Esophagus squamous epithelium (tissue), 5 donors: ENCODE measurements around the gene ADAMTS1. TPM values are rescaled to one million over a fixed set of nuclear protein-coding genes. Genes with fewer than 3 reads are reported as not detected.

ENCODE experiments used
- DNase-seq: peaks from one replicate; lab custom pipeline; 2025; lab: John Stamatoyannopoulos, UW
- H3K27ac ChIP-seq, 4 donors: fragments of 200-600 bp; sonication (generic); one replicate each; pipeline ENCODE4 v1.5.1; 2016 to 2019; ENCODE audit warnings: mild to moderate bottlenecking in 1 of 4
- H3K27me3 ChIP-seq, 4 donors: fragments of 200-600 bp; sonication (generic); 1 replicate in 3 of 4; 2 replicates in 1 of 4; pipeline versions ENCODE4 v1.5.1 to v1.6.0; 2017 to 2021; ENCODE audit warnings: antibody characterized with exemption in 1 of 4
- H3K36me3 ChIP-seq, 3 donors: fragments of 200-600 bp; sonication (generic); one replicate each; pipeline ENCODE4 v1.5.1; 2016 to 2019
- H3K4me1 ChIP-seq, 3 donors: fragments of 200-600 bp; sonication (generic); one replicate each; pipeline ENCODE4 v1.5.1; 2017 to 2019
- H3K4me3 ChIP-seq, 4 donors: fragments of 200-600 bp; sonication (generic); 1 replicate in 3 of 4; 2 replicates in 1 of 4; pipeline ENCODE4 v1.5.1; 2016 to 2019; ENCODE audit warnings: mild to moderate bottlenecking in 2 of 4, moderate library complexity in 1 of 4
- H3K9me3 ChIP-seq, 3 donors: fragments of 200-600 bp; sonication (generic); one replicate each; pipeline ENCODE4 v1.5.1; 2016 to 2019
- POLR2A ChIP-seq, 4 donors: fragments of 450-650 bp; IDR thresholded peaks; one replicate each; pipeline ENCODE4 v1.6.1; 2017; ENCODE audit warnings: antibody characterized with exemption in 4 of 4, mild to moderate bottlenecking in 4 of 4, moderate library complexity in 3 of 4
- WGBS, 2 donors: methylation state at CpG; one replicate each; pipeline ENCODE4 v1.1.5; 2018; 5-methylcytosine and 5-hydroxymethylcytosine counted together
- intact Hi-C: fragments of 100-400 bp; cut with DNase I; formaldehyde crosslinking; loops from one replicate; pipeline ENCODE4 v1.15.0; 2022
- total RNA-seq, 4 donors: library from RNA; depleted of rRNA; stranded (reverse); fragments of >200 nt; gene quantifications; one replicate each; pipeline ENCODE4 v1.1.0, GENCODE V29; 2016
- TF ChIP-seq, protein P1 (sequence below), 6 experiments: fragments of 450-650 bp in 4 of 6; fragments of 200-600 bp in 2 of 6; sonication (generic) in 2 of 6; IDR thresholded peaks; one replicate each; pipeline ENCODE4 v1.5.1; 2016 to 2019; ENCODE audit warnings: antibody characterized with exemption in 6 of 6, mild to moderate bottlenecking in 4 of 6, moderate library complexity in 4 of 6
- donor health status: DM: yes; HTN: yes; CAD: no.

Gene ADAMTS1
- total RNA-seq, 4 donors from 2014 or later = 2.8 to 33.0 (median 19.3) TPM

DNA sequence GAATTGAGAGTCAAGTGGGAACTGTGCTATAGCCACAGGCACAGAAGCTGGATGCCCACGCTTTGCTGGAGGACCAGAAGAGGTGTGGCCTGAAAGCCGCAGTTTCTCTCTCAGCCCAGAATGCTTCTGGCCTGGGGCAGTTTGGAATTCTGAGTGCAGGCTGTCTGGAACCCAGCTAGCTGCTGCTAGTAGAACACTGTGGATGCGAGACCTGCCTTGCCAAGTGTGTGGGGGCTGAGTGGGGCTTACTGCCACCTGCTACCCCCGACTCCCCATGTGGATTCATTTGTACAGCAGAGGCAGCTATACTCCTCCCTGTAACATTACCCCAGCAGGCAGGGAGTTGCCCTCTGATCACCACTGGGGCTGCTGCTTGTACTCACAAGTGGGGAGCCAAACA lies 12.2 kb downstream of the ADAMTS1 start:
- H3K27ac ChIP-seq = no peak overlapping the region
- intact Hi-C loops = no loop called here

DNA sequence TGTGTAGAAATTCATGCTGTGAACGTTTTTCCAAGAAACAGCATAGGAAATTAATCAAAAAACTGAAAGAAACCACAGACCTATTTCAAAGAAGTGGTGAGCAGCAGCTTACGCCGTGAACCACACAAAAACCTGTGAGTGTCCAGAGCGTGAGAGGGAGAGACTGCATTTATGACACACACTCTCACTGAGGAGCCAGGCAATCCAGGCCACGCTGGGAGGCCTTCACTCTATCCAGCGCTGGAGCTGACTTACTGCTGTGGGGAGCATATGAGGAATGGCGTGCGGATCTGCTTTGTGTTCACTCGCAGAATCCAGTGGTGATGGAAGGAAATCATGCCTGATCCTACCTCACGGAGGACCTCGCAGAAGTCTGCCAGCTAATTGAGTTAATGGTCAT lies 12.7 kb downstream of the ADAMTS1 start:
- peaks cover 0 to 12% (median 3%) of the 10 kb centered on the region in 3 donors for H3K36me3 ChIP-seq
- 76 to 78% methylated on average over 6 to 11 of the region's 11 CpGs for WGBS, 2 donors
- TF ChIP-seq, protein P1, sequence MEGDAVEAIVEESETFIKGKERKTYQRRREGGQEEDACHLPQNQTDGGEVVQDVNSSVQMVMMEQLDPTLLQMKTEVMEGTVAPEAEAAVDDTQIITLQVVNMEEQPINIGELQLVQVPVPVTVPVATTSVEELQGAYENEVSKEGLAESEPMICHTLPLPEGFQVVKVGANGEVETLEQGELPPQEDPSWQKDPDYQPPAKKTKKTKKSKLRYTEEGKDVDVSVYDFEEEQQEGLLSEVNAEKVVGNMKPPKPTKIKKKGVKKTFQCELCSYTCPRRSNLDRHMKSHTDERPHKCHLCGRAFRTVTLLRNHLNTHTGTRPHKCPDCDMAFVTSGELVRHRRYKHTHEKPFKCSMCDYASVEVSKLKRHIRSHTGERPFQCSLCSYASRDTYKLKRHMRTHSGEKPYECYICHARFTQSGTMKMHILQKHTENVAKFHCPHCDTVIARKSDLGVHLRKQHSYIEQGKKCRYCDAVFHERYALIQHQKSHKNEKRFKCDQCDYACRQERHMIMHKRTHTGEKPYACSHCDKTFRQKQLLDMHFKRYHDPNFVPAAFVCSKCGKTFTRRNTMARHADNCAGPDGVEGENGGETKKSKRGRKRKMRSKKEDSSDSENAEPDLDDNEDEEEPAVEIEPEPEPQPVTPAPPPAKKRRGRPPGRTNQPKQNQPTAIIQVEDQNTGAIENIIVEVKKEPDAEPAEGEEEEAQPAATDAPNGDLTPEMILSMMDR (IDR thresholded peaks at IDR 0.05) = no peak
- TF ChIP-seq POLR2A (IDR thresholded peaks at IDR 0.05) = no peak
- no peak for DNase-seq
- H3K27ac ChIP-seq = no peak overlapping the region
- no peaks in the 10 kb centered on the region for H3K9me3 ChIP-seq
- no peak overlapping the region for H3K4me3 ChIP-seq
- H3K27me3 ChIP-seq = no peaks in the 10 kb centered on the region
- H3K4me1 ChIP-seq = peaks cover 0 to 5% (median under 1%) of the 10 kb centered on the region in 3 donors
- intact Hi-C loops = no loop called here

More for the DNA sequence above, 12.2 kb downstream of the ADAMTS1 start:
- peaks cover 0 to 7% (median 5%) of the 10 kb centered on the region in 3 donors for H3K4me1 ChIP-seq
- TF ChIP-seq, protein P1 (IDR thresholded peaks at IDR 0.05) = no peak
- TF ChIP-seq POLR2A (IDR thresholded peaks at IDR 0.05) = no peak
- H3K27me3 ChIP-seq = no peaks in the 10 kb centered on the region
- no peak for DNase-seq
- 65 to 67% methylated on average over 2 to 4 of the region's 4 CpGs for WGBS, 2 donors
- peaks cover 0 to 17% (median 7%) of the 10 kb centered on the region in 3 donors for H3K36me3 ChIP-seq
- no peak overlapping the region for H3K4me3 ChIP-seq
- H3K9me3 ChIP-seq = no peaks in the 10 kb centered on the region

DNA sequence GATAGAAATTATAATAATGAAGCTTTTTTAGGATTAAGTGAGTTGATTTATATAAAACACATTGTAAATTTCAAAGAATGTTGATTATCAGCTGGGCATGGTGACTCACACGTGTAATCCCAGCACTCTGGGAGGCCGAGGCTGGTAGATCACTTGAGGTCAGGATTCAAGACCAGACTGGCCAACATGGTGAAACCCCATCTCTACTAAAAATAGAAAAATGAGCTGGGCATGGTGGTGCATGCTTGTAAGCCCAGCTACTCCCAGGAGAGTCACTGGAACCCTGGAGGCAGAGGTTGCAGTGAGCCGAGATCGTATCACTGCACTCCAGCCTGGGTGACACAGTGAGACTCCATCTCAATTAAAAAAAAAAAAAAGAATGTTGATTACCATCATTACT lies 18.4 kb downstream of the ADAMTS1 start:
- WGBS, 2 donors = 34 to 64% methylated on average over 4 of the region's 4 CpGs
- Histone ChIP-seq H3K27ac (no peak overlapping the region), H3K36me3 (no peaks in the 10 kb centered on the region), H3K27me3 (no peaks in the 10 kb centered on the region), H3K4me3 (no peak overlapping the region), H3K9me3 (no peaks in the 10 kb centered on the region), H3K4me1 (peaks cover 0 to 4% (median 0%) of the 10 kb centered on the region in 3 donors)
- TF ChIP-seq POLR2A (IDR thresholded peaks at IDR 0.05) = no peak
- TF ChIP-seq, protein P1 (IDR thresholded peaks at IDR 0.05) = no peak
- intact Hi-C loops = no loop called here
- no peak for DNase-seq

DNA sequence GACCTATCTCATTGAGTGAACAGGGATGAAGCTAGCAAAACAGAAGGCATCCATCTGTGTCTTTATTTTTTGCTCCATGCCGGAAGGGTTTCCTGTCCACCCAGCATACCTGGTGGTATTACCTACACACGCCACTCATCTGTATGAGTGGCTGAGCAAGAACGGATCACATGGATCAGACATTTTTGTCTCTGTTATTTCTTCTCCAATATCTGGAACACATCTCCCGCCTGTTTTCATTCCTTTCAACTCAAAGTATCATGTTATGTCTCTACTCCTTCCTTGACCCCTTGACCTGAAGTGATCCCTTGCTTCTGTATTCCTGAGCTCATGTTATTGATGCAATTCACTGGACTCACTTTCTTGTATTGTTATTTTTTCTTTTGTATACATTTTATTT lies 24.7 kb downstream of the ADAMTS1 start:
- Histone ChIP-seq H3K36me3 (no peaks in the 10 kb centered on the region), H3K27me3 (no peaks in the 10 kb centered on the region), H3K9me3 (no peaks in the 10 kb centered on the region), H3K4me3 (no peak overlapping the region), H3K27ac (no peak overlapping the region), H3K4me1 (no peaks in the 10 kb centered on the region)
- TF ChIP-seq, protein P1 (IDR thresholded peaks at IDR 0.05) = no peak
- no peak for TF ChIP-seq POLR2A (IDR thresholded peaks at IDR 0.05)
- WGBS, 2 donors = 55% methylated on average over 4 of the region's 4 CpGs
- intact Hi-C loops = no loop called here
- no peak for DNase-seq

DNA sequence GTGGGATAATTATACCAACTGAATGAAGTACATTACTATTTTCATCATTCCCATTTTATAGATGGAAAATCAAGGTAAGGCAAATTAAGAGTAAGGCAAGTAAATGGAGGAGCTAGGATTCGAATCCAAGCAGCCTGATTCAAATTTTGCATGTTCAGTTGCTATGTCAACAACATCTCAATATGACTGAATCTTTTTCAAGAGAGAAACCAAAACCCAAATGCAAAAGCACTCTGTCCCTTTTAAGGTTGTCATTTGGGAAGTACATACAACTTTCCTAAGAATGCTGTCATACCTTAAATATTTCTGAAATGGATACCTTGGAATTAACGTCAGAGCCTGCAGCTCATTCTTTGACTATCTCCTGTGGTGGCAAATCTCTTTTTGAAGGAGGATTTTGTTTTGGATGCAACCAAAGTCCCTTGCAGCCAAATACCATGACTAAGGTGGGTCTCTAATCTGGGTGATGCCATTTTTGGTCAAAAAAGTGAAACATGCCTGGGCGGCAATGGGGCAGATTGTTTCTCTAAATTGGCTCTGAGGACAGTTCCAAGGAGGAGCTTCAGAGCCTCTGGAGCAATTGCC lies 25.4 kb downstream of the ADAMTS1 start:
- Histone ChIP-seq H3K36me3 (no peaks in the 10 kb centered on the region), H3K27me3 (no peaks in the 10 kb centered on the region), H3K9me3 (no peaks in the 10 kb centered on the region), H3K27ac (no peak overlapping the region), H3K4me3 (no peak overlapping the region), H3K4me1 (no peaks in the 10 kb centered on the region)
- DNase-seq = no peak
- 43 to 45% methylated on average over 3 of the region's 3 CpGs for WGBS, 2 donors
- TF ChIP-seq POLR2A (IDR thresholded peaks at IDR 0.05) = no peak
- TF ChIP-seq, protein P1 (IDR thresholded peaks at IDR 0.05) = no peak
- intact Hi-C loops = no loop called here
